ENCODE results near the gene EMILIN1.
A peak's percentile ranks its signal among the peaks of the same experiment; 100 is the strongest.
"Not testable (repeated sequence)": the region's sequence is repeated elsewhere in the genome, so short reads cannot be mapped to it uniquely, and the experiment has no call there.

The EMILIN1 gene

DNA sequence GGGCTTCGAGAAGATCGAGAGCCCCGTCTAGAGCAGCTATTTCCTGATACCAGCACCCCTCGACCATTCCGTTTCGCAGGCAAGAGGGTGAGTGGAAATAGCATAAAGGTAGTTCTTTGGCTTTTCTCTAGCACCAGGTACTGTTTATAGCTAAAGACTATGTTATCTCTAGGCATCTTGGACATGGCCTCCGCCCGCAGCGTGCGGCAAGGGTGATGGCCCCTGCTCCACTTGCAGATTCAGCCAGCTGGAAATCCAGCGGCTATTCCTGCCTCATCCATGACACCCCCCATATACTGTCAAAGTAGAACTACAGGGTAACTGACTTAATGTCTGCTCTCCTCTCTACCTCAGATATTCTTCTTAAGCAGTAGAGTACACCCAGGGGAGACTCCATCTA is 23.7 kb upstream of the EMILIN1 start:
- no peak for DNase-seq

- no peak for DNase-seq
These were observed 21.2 kb upstream of the EMILIN1 start for GRCh38 chr2:27057184-27057583.

- no peak for DNase-seq
These were observed 20.2 kb upstream of the EMILIN1 start for GRCh38 chr2:27058210-27058609.

DNA sequence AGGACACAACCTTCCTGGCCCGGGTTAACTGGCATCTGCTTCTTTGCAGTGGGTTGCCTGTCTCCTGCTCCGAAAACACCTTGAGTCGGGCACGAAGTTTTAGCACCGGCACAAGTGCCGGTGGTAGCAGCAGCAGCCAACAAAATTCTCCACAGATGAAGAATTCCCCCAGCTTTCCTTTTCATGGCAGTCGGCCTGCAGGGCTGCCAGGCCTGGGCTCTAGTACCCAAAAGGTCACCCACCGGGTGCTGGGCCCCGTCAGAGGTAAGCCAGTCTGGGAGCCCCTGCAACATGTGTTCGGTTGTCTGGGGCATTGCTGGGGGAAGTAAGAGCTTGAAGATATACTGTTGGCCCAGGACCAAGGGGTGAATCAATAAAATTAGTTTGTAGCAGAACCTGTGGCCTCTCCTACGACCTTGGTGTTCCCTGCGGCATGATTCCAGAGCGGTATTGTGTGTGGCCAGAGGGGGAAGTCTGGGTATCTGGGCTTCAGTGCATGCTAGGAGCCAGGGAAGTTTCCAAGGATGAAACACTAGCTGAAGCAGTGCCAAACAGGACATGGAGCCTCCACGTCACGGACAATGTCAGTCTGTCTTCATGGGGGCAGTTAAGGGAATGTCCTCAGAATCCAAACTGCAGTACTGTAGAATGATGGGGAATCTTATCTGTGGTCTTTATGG is 19.1 kb upstream of the EMILIN1 start:
- DNase-seq = no peak

DNA sequence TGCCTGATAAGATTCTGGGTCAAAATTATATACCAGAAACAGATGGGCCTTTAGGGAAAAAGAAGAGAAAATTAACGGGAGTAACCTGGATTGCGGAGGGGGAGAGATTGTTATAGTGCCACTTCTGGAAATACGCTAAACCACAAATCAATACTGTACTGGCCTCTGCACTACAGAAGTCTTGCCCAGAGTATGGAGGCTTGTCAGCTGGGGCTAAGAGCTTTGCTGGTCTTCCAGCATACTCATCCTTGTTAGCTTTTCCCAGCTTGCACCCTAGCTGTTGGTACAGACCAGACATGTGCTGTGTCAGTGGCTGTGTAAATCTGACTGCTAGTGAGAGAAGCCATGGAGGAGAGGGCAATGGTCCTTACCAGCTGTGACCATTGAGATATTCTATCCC is 18.1 kb upstream of the EMILIN1 start:
- DNase-seq = no peak

- no peak for DNase-seq
These were observed 13.3 kb upstream of the EMILIN1 start for GRCh38 chr2:27065128-27065527.

DNA sequence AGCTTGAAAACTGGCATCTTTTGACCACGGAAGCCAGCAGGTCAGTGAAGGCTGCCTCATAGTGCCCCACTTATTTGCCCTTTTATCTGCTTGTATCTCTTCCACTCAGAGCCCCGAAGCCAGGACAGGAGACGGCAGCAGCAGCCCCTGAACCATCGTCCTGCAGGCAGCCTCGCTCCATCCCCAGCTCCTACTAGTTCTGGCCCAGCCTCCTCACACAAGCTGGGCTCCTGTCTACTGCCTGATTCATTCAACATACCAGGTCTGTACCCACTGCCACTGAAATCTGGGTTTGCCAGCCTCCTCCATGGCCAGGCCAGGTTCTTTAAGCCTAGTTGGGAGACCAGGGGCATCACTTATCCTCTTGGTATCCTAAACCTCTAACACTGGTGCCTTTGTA is 11.0 kb upstream of the EMILIN1 start:
- no peak for DNase-seq

DNA sequence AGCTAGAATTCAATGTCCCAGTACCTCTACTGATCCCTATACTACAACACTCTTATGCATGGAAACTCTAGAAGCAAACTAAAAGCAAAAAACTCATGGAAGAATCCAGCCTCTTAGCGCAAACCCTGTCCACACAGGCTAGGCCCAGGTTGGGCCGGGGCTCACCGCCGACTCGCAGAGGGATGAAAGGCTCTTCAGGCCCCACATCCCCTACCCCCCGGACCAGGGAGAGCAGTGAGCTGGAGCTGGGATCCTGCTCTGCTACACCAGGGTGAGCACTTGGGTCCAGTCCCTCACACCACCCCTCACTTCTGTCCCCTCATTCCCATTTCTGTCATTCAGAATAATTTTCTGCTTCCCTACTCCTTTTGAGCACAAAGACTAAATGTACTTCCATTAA is 9.0 kb upstream of the EMILIN1 start:
- no peak for DNase-seq

GRCh38 chr2:27069961-27070618 is 8.3 kb upstream of the EMILIN1 start:
- DNase-seq = no peak

GRCh38 chr2:27070653-27071276 is 7.7 kb upstream of the EMILIN1 start:
- no peak for DNase-seq

DNA sequence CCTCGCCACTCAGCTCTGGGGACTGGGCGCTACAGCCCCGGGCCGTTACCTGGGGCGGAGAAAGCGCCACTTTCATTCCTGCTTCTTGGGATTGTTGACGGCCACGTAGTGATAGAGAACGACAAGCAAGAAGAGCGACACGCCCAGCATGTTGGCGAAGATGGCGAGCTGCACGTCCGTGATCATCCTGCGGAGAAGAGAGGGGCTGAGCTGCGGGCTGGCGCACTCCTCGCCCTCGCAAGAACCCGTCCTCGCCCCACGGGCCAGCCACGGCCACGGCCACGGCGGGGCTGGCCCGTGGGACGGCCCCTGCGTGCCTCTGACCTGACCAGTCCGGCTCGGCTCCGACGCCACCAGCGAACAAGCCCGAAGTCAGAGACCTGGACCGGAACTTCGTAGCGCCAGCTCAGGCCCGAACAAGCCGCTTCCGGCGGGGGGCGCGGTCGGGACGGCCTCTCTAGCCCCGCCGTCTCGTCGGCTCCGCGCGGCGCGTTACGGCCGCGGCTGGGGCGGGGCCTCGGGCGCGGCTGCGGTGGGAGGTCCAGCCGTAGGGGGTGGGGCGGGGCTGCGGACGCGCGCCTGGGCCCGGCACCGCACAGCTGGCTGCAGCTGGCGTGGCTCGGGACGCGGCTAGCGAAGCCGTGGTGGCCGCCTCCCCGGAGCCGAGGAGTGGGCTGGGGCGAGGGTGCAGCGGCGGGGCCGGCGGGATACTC is 7.0 kb upstream of the EMILIN1 start, which contains the start of gene OST4:
TSS of gene OST4 (minus strand) at position 378 of the 713 bp plus-strand sequence.
- peak; percentile 91 for DNase-seq

DNA sequence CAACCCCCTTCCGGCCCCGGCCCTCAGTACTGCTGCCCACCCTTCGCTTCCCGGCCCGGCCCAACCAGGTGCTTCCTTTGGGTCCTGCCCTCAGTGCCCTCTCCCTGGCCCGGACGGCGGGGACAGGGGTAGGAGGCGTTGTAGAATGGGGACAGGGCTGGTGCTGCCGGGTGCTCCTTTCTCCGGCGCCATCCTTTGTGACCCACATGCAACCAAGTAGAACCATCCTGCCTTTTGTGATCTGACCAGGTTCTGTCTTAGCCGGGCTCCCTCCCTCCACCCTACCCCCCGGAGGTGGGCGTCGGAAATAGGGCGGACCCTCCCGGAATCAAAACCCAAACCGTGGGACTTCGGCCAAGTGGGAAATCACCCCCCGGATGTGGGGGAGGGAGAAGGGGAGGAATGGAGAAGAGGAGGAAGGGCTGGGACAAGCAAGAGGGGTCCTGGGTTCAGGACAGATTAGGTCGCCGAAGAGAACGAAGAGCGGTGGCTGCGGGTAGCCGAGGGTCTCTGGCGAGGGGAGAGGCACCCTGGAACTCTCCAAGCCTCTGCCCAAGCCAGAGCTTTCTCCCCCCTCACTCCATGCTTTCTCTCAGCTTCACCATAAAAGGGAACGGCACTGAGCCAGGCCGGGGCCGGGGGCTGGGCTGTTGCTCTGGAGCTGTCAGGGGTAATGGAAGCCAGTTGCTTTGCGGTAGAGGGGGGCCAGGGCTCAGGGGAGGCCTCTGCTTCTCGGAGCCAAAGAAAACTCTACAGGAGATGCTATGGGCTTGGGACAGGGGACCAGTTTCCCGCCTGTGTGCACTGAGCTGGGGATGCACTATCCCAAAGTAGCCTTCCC is 6.2 kb upstream of the EMILIN1 start:
- peak; percentile 53 for DNase-seq

GRCh38 chr2:27072920-27073319 is 5.5 kb upstream of the EMILIN1 start:
- no peak for DNase-seq

DNA sequence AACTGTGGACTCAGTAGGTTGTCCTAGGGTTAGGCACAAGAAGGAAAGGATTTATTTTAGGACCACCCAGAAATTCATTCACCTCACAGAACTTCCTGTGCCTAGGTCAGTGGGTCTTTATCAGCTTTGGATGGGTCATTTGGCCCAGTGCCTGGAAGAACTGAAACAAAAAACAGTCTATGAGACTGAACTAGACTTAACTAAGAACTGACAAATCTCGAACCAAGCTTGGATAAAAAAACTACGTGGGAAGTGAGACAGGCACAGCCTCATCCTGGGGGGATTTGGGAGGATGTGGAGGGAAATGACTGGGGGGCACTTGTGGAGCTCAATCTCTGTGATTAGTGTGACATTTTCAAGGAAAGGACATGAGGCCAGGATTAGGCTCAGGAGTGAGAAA is 4.6 kb upstream of the EMILIN1 start:
- no peak for DNase-seq

GRCh38 chr2:27074738-27075565 is 3.5 kb upstream of the EMILIN1 start:
- peak; percentile 62 for DNase-seq

- not testable (repeated sequence) for DNase-seq
These were observed 2.9 kb upstream of the EMILIN1 start for GRCh38 chr2:27075566-27075871.

DNA sequence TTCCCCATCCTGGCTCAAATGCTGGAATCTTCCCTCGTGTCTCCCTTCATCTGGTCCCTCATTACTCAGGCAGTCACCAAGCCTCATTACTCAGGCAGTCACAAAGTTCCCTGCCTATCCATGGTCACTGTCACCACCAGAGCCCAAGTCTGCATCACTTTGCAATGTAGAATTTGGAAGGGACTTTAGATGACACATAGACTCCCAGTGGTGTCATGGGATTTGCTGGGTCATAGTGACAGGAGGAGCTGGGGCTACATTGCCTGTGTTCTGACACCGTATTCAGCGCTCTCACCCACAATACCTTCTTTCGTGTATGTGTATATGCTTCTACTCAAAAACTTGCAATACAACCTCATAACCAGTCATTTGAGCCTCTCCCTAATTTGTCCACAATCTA is 2.1 kb upstream of the EMILIN1 start:
- DNase-seq = no peak

DNA sequence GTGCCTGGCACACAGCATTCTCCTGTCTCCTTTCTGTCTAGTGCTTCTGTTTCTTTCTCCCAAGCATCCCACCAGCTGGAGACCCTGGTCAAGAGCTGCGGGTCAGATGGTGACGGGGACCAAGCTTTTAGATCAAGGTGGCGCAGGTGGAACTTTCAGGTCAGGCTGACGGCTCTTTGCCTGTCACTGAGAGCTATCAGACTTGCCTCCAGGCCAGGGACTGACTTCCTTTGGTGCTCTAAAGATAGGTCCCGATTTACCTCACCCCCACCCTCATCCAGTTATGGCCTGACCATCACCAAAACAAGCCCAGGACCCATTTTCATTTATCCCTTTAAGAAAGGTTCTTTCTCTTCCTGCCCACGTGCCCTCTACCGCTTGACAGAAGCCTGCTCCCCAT is 1.2 kb upstream of the EMILIN1 start:
- no peak for DNase-seq

GRCh38 chr2:27079233-27080139 is 1.1 kb downstream of the EMILIN1 start:
- no peak for DNase-seq

- DNase-seq = no peak
These were observed 1.7 kb downstream of the EMILIN1 start for GRCh38 chr2:27080140-27080469.

DNA sequence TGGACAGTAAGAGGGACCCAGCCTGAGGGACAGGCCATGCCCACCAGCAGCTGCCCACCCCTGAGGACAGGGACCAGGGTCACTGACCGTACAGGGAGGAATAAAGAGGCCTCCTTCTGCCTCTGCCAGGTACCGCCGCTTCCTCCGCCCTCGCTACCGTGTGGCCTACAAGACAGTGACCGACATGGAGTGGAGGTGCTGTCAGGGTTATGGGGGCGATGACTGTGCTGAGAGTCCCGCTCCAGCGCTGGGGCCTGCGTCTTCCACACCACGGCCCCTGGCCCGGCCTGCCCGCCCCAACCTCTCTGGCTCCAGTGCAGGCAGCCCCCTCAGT is 2.2 kb downstream of the EMILIN1 start:
- DNase-seq = no peak

Data from CD4-positive, alpha-beta T cell treated with Interleukin-10 for 1 hour (primary cell).